Subcutaneous adipose tissue (tissue), 4 donors: Measurements from ENCODE around the gene METTL25B. TPM values are rescaled to one million over a fixed set of nuclear protein-coding genes. Genes with fewer than 3 reads are reported as not detected.

ENCODE experiments used
- total RNA-seq, 4 donors: library from RNA; depleted of rRNA; stranded (reverse); fragments of >200 nt; gene quantifications; one replicate each; pipeline ENCODE4 v1.1.0, GENCODE V29; 2016
- TF ChIP-seq, protein P1 (sequence below): fragments of 450-650 bp; IDR thresholded peaks from one replicate; pipeline ENCODE4 v1.5.1; 2016; ENCODE audit warnings: low read depth, mild to moderate bottlenecking, control low read depth, antibody characterized with exemption, moderate library complexity

The METTL25B gene
- total RNA-seq, 4 donors from 2014 or later = 20.5 to 29.2 (median 23.0) TPM

DNA sequence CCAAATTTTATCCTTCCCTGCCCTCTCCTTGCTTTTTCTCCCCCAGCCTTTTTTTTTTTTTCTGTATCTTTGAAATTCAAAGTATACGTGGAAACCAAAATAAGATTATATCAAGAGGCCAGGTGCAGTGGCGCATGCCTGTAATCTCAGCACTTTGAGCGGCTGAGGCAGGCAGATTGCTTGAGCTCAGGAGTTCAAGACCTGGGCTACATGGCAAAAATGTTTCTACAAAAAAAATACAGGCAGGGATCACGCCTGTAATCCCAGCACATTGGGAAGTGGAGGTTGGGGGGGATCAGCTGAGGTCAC, 32.5 kb downstream of the METTL25B start:
- TF ChIP-seq, protein P1, sequence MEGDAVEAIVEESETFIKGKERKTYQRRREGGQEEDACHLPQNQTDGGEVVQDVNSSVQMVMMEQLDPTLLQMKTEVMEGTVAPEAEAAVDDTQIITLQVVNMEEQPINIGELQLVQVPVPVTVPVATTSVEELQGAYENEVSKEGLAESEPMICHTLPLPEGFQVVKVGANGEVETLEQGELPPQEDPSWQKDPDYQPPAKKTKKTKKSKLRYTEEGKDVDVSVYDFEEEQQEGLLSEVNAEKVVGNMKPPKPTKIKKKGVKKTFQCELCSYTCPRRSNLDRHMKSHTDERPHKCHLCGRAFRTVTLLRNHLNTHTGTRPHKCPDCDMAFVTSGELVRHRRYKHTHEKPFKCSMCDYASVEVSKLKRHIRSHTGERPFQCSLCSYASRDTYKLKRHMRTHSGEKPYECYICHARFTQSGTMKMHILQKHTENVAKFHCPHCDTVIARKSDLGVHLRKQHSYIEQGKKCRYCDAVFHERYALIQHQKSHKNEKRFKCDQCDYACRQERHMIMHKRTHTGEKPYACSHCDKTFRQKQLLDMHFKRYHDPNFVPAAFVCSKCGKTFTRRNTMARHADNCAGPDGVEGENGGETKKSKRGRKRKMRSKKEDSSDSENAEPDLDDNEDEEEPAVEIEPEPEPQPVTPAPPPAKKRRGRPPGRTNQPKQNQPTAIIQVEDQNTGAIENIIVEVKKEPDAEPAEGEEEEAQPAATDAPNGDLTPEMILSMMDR = no peak

DNA sequence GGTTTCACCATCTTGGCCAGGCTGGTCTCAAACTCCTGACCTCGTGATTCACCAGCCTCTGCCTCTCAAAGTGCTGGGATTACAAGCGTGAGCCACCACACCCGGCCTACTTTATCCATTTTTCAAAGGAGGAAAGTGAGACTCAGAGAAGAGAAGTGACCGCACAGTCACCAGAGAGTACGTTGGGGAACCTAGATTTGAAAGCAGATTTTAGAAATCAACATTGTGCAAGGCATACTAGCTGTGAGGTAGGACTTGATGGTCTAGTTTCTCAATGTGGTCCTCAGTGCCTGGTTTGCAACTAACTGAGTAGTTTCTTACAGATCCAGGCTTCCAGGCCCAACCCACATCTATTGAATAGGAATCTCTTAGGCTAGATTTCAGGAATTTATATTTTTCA, 37.4 kb downstream of the METTL25B start:
- TF ChIP-seq, protein P1 = no peak

DNA sequence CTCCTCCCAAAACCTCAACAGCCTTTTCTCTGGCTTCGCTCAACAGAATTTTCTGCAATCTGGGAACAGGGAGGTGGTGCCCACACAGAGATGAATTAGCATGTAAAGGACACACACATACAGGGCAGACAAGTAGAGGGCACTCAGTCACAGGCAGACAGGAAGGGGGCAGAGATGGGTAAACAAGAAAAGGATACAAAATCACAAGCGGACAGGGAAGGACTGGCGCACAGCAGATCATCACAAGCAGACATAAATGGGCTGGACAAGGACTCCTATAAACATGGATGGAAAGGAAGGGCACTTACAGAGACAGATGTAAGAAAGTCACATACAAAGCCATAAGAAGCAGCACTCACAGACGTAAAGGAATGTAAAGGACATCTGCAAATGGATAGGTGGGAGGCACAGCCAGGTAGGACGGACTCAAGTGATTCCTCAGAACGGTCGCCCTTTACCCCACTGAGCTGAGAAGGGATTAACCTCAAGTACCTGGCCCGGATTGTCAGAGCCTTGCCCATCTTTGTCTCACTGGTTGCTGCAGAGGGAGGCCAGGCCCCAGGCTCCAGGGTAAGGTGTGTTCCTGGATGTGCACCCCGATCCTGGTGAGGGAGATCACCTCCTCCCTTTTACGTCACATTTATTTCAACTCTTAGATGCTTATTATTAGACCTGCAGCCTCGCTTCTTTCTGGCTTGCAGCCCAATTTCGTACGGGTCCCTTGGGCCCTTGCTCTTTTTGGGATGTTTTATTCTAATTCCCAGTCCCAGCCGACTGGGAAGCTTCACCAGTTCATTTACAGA, 38.2 kb downstream of the METTL25B start:
- TF ChIP-seq, protein P1 = no peak

DNA sequence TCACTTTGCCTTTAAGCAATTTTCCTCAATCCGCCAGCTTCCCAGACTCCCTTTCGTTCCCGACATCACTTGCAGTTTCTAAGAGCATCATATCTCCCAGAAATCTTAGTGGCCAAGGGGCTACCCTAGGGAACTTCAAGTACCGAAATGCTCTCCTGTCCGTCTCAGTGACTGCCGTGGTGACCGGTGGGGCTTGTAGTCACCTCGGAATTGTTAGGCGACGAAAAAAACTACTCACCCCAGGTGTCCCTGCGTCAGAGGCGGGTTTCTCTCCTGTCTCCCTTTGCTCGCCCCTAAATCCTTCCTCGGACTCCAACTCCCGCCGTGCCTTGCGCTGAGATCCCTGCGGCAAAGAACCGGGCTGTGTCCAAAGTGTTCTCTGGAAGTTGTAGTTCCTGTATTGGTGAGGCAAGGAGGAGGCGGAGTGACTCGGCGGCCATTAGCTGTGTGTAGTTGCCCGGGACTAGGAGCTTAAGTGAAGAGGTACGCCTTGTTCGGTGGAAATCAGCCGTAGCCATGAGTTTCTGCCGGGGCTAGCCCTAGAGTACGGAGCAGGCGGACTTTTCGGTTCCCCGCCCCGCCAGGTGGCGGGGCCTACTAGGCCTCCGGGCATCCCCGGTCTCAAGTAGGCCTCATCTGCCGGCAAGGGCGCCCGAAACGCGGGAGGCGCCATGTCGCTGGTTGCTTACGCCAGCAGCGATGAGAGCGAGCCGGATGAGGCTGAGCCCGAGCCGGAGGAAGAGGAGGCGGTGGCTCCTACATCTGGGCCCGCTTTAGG, 39.0 kb downstream of the METTL25B start, which contains the start of gene PRCC:
Gene PRCC, plus strand, starts transcription at position 435 of the 778 bp plus-strand sequence. Its CDS starts 237 bp downstream, at position 672.
- TF ChIP-seq, protein P1 = no peak

DNA sequence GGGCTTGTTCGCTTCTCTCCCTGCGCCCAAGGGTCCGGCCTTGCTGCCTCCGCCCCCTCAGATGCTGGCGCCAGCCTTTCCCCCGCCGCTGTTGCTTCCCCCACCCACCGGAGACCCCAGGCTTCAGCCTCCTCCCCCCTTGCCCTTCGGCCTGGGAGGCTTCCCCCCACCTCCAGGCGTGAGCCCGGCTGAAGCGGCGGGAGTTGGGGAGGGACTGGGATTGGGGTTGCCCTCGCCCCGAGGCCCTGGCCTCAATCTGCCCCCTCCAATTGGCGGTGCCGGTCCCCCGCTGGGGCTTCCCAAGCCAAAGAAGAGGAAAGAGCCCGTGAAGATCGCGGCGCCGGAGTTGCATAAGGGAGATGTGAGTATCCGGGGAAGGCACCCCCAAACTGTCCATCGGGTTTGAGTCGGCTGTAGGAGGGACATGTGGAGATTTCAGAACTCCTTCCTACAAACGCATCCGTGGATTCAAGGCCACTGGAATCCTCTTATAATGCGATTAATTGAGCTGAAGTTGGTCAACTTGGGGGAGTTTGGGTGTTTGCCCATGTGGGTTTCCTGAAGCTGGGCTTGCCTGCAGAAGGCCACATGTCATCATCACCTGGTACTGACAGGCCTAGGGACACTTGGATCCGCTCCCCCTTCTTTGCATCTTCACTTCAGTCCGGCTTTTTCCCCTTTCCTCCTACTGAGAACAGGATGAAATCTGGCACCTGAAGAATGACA, 39.8 kb downstream of the METTL25B start:
- TF ChIP-seq, protein P1 = no peak

DNA sequence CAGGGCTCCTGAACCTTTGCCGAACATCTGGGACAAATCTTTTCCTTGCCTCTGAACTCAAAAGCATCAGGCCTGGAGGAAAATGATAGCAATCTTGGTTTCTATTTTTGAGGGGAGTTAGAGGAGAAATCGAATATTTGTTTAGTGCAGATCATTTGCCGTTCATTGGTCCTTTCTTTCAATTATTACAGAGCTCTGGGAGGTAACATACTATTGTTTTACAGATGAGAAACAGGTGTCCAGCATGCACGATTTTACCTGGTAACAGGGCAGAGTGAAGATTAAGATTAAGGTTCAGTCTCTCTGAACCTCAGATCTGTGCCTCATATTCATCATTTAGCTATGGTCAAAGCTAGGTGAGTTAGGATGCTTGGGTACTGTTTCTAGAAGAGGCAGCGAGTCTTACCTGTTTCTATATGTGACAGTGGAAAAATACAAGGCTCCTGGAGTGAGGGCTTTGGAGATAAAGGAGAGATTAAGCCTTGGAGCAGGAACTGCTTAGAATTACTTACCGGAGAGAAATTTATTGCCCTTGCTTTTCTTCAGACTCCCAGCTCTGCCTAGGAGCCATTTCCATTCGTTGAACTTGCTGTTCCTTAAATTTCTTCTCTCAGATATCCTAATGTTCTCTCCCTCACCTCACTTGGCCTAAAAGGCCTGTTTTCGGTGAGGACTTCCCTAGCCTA, 40.5 kb downstream of the METTL25B start:
- TF ChIP-seq, protein P1 = no peak
